GM10248 (cell line): ENCODE data around the gene CXCL14.

ENCODE experiments used
- CTCF ChIA-PET: fragments of 300-600 bp; sonication (Branson Sonifier 250); formaldehyde crosslinking; extraction: SDS; loops from one replicate; lab custom pipeline; 2021; ENCODE audit warnings: antibody characterized with exemption; lab: Yijun Ruan, JAX
- POLR2A ChIA-PET: fragments of 350-650 bp; sonication (Branson Sonifier 250); formaldehyde crosslinking; extraction: SDS; loops from one replicate; lab custom pipeline; 2020; ENCODE audit warnings: antibody characterized with exemption; lab: Yijun Ruan, JAX
- DNase-seq: peaks from one replicate; pipeline ENCODE4 v3.0.0; 2012; ENCODE audit errors: extremely low spot score
- CTCF ChIP-seq: IDR thresholded peaks from 2 replicates; pipeline ENCODE4 v1.5.1; 2012; ENCODE audit warnings: mild to moderate bottlenecking, low read depth; ENCODE audit errors: extremely low read depth, missing control alignments, control extremely low read depth

CXCL14 gene

GRCh38 chr5:135615581-135616260, 36.9 kb upstream of the CXCL14 start:
- DNase-seq = no peak
- CTCF ChIA-PET = interaction anchor here (1.3 kb wide), 1 partner anchor 55 kb away, joined by 4 read pairs; no protein-coding TSS in a partner anchor
- POLR2A ChIA-PET = no interaction called here
- no peak for TF ChIP-seq CTCF

- no peak for TF ChIP-seq CTCF
- no peak for DNase-seq
- ChIA-PET POLR2A (no interaction called here), CTCF (interaction anchor here (1.3 kb wide), 1 partner anchor 54 kb away, joined by 4 read pairs; no protein-coding TSS in a partner anchor)
Observed at GRCh38 chr5:135615171-135615570, 36.4 kb upstream of the CXCL14 start.

- POLR2A ChIA-PET = no interaction called here
Observed at GRCh38 chr5:135609981-135610380, 31.2 kb upstream of the CXCL14 start.

GRCh38 chr5:135608761-135609443, 30.1 kb upstream of the CXCL14 start:
- DNase-seq = no peak
- CTCF ChIA-PET = interaction anchor here (0.8 to 1.5 kb wide), 3 partner anchors 9 to 116 kb away, joined by 3 read pairs; no protein-coding TSS in a partner anchor
- POLR2A ChIA-PET = no interaction called here
- no peak for TF ChIP-seq CTCF

More at GRCh38 chr5:135609981-135610380, 31.2 kb upstream of the CXCL14 start:
- DNase-seq = no peak
- CTCF ChIA-PET = interaction anchor here (1.0 kb wide), 1 partner anchor 115 kb away, joined by 3 read pairs; no protein-coding TSS in a partner anchor
- no peak for TF ChIP-seq CTCF

GRCh38 chr5:135608361-135608760, 29.6 kb upstream of the CXCL14 start:
- TF ChIP-seq CTCF = no peak
- CTCF ChIA-PET = interaction anchor here (0.8 to 1.5 kb wide), 2 partner anchors 8 to 32 kb away, joined by 3 read pairs; no protein-coding TSS in a partner anchor

GRCh38 chr5:135606431-135606830, 27.6 kb upstream of the CXCL14 start:
- DNase-seq = no peak
- ChIA-PET CTCF (no interaction called here), POLR2A (no interaction called here)

More at GRCh38 chr5:135608361-135608760, 29.6 kb upstream of the CXCL14 start:
- no peak for DNase-seq
- POLR2A ChIA-PET = no interaction called here

More at GRCh38 chr5:135606431-135606830, 27.6 kb upstream of the CXCL14 start:
- TF ChIP-seq CTCF = no peak
